Measurements from ENCODE around the gene GUCA1A.

The GUCA1A gene

DNA sequence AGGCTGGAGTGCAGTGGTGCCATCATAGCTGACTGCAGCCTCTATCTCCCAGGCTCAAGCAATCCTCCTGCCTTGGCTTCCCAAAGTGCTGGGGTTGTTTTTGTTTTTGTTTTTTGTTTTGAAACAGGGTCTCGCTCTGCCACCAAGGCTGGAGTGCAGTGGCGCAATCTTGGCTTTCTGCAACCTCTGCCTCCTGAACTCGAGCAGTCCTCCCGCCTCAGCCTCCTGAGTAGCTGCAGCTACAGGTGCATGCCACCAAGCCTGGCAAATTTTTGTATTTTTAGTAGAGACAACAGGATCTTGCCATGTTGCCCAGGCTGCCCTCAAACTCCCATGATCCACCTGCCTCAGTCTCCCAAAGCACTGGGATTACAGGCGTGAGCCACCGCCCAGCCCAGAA, 35.0 kb upstream of the GUCA1A start:
- no peak overlapping the region for H3K4me3 ChIP-seq (replicated peaks; ENCODE audit: low read depth, low read length)
- TF ChIP-seq, protein P1, sequence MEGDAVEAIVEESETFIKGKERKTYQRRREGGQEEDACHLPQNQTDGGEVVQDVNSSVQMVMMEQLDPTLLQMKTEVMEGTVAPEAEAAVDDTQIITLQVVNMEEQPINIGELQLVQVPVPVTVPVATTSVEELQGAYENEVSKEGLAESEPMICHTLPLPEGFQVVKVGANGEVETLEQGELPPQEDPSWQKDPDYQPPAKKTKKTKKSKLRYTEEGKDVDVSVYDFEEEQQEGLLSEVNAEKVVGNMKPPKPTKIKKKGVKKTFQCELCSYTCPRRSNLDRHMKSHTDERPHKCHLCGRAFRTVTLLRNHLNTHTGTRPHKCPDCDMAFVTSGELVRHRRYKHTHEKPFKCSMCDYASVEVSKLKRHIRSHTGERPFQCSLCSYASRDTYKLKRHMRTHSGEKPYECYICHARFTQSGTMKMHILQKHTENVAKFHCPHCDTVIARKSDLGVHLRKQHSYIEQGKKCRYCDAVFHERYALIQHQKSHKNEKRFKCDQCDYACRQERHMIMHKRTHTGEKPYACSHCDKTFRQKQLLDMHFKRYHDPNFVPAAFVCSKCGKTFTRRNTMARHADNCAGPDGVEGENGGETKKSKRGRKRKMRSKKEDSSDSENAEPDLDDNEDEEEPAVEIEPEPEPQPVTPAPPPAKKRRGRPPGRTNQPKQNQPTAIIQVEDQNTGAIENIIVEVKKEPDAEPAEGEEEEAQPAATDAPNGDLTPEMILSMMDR (IDR thresholded peaks at IDR 0.05; ENCODE audit: low read depth, low read length, missing control alignments), result no peak
- no peak for DNase-seq (ENCODE audit: extremely low read depth, low read depth)

DNA sequence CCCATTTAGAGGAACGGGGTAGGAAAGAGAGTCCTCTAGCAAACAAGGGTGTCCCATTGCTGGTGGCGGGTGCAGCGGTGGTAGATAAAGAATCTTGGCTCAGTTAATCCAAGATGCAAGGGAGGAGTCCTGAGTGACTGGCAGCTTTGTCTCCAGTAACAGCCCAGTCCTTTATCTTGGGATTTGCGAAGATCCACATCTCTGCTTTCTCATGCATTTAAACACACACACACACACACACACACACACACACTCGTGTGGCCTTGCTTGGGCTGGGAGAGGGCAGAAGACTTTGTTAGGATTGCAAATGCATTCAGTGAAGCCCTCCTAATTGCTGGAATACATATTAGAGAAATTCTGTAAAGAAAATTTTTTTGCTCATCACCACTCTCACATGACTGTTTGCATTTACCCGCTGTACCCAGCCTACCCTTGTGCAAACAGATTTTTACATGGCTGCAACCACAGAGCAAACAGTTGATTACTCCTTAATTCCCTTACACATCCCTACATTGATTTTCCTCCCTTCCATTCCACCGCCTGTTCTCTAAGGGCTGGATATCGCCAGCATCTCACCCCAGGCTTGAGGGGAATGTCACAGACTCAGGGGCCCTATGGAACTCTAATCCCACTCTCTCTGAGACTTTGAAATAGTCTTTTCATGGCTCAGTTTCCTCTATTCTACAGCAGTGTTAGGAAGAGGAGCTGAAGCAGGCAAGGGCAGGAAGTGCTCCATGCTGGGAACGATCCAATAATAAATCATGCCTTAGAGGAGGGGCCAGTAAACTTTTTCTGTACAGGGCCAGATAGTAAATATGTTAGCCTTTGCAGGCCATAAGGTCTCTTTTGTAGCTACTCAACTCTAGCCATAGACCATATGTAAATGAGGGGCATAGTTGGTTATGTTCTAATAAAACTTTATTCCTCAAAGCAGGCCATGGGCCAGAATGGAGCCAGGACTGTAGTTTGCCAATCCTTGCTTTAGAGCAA, 34.2 kb upstream of the GUCA1A start:
- TF ChIP-seq, protein P1 (IDR thresholded peaks at IDR 0.05; ENCODE audit: low read depth, low read length, missing control alignments), result no peak
- no peak overlapping the region for H3K4me3 ChIP-seq (replicated peaks; ENCODE audit: low read depth, low read length)
- no peak for DNase-seq (ENCODE audit: extremely low read depth, low read depth)

DNA sequence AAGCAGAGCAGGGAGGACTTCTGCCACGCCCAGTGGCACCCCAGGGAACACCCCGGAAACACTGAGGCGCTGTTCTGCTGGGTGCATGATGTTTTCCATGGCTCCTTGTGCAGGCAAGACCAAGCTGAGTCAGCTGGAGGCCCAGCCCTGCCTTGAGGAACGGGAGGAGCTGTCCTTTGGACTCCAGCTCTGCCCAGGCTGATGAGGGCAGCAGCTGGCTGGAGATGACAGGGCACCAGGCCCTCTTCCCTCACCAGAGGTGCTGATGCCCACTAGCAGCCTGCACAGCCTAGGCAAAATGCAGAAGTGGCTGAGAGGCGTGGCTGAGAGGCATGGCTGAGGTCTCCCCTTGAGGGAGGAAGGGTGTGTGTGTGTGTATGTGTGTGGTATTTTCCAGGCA, 33.1 kb upstream of the GUCA1A start:
- no peak for DNase-seq (ENCODE audit: extremely low read depth, low read depth)

DNA sequence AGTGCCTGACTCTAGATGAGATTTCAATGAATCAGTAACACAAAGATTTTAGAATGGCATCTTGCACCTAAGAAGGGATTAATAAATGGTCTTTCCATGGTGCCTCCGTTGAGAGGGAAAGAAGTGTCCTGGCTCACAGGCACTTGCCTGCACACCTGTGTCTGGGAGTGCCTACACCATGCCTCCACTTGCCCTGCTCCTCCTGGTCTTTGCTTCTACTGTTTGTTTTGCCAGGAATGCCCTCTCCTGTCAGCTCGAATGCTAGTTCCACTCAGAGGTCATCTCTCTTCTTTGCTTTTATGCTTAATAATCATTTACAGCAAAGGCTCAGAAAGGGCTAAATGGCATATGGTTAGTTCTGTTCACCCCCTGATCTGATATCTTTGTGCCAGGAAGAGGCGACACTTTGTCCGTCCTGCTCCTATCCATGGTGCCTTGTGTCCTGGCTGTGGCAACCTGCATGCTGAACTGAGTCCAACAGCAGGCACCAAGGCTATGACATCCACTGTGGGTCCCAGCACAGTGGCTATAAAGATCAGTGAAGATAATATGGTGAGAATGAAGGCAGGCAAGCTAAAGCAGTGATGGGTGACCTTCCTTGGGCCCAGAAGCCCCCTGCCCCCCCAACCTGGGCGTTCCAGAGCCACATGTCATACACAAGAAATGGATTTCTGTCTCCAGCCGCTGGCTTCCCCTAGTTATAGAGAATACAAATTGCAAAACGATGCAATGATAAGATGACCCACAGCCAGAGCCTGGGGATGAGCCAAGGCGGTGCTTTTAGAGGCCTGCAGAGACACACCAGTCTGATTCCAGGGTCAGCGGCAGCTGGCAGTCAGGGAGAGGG, 32.2 kb upstream of the GUCA1A start:
- H3K4me3 ChIP-seq (replicated peaks; ENCODE audit: low read depth, low read length), result no peak overlapping the region
- TF ChIP-seq, protein P1 (IDR thresholded peaks at IDR 0.05; ENCODE audit: low read depth, low read length, missing control alignments), result no peak
- no peak for DNase-seq (ENCODE audit: extremely low read depth, low read depth)

More for the DNA sequence above, 33.1 kb upstream of the GUCA1A start:
- TF ChIP-seq, protein P1 (IDR thresholded peaks at IDR 0.05; ENCODE audit: low read depth, low read length, missing control alignments), result no peak
- no peak overlapping the region for H3K4me3 ChIP-seq (replicated peaks; ENCODE audit: low read depth, low read length)

DNA sequence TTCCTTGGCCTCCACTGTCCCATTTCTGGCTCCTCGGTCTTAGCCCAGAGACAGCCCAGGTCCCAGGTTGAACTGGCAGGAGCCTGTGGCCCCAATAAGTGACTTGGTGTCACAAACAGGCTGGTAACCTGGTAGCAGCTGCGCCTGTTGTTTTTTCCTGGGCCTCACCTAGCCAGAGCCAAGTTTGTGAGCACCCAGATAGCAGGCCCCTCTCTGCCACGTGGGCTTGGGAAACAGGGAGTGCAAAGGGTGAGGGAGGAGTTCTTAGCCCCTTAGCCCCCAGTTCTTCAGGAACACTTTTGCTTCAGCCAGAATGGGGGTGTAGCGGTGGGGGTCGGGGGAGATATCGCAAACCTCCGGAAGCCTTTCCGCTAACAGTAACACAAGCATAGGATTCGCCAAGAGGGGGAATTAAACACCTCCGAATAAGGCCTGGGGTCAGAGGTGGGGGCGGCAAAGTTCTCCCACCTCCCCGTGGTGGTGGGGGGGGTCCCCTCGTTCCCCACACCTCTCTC, 31.5 kb upstream of the GUCA1A start:
- no peak for DNase-seq (ENCODE audit: extremely low read depth, low read depth)
- peak overlapping the region; percentile 25 for H3K4me3 ChIP-seq (replicated peaks; ENCODE audit: low read depth, low read length)
- TF ChIP-seq, protein P1 (IDR thresholded peaks at IDR 0.05; ENCODE audit: low read depth, low read length, missing control alignments), result no peak

DNA sequence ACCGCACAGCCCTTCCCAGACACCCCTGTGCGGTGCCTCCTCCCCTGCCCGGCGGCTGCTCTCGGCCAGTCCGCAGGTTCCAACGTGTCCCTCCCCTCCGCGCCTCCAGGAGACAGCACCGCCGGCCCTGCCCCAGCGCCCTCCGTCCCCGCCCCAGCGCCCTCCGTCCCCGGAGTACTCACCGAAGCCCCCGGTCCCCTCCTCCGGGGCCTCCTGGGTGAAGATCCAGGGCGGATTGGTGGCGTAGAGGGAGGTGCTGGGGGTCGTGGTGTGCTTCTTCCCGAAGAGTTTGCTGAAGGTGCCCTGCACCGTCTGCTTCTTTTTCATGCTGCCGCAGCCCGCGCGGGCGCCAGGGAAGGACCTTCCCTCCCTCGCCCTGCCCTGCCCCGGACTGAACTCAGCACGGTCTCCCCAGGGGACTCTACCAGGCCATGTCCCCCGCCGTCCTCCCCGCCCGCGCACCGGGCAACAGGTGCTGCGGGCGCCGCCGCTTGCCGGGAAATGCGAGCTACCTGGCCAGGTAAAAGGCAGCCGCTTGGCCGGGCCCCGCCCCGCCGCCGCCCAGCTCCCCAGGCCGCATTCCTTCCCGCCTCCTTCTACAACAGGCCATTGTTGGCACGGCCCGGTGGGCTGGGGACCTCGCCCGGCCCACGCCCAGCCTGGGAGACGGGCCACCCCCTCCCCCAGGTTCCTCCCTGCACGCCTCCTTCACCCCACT, 30.9 kb upstream of the GUCA1A start, which contains the start of gene C6orf132:
Gene C6orf132, minus strand, starts transcription at position 503 of the 718 bp plus-strand sequence. Its CDS starts 176 bp downstream, at position 327.
- TF ChIP-seq, protein P1 (IDR thresholded peaks at IDR 0.05; ENCODE audit: low read depth, low read length, missing control alignments), result no peak
- no peak for DNase-seq (ENCODE audit: extremely low read depth, low read depth)
- H3K4me3 ChIP-seq (replicated peaks; ENCODE audit: low read depth, low read length), result peak within 1 kb of the TSS; percentile 25

Data from HFF-Myc (cell line).